ENCODE measurements around the gene RAB6B.

DNA sequence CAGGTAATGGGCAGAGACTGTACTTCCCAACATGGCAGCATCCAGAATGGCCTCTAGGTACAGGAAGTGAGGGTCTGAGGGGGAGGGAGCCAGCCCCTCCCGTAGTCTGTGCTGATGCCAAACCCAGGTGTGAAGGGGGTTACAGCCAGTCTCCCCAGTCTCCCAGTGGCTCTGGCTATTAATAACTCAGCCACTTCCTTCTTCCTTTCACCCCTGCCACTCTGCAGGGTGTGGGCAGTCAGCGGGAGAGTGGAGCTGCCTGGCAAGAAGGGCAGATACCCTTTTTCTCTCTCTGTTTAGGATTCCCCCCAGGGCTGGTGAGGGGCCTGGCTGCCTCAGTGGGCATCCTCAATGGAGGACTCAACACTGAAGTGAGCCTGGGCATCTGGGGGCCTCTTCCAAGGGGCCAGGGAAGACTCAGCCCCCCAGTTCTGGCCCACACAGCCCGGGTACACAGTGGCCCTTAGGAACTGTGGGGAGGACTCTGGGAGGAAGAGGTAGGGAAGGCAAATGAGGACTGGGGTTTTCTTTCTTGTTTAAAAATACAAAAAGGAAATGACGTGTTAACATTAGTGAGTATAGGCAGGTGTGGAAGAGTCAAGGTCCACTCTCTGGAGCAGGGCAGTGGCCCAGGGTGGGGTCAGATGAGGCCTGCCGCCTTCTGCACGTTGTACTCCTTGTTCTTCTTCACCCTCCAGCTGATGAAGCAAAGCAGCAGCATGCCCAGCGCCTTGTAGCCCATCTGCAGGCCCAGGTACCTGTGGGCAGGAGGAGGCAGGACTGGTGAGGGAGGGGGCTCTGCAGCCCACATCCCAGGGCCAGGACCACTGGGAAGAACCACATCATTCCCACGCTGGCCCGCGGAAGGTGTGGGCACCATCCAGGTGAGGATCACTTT lies 38.6 kb upstream of the RAB6B start:
- TF ChIP-seq, protein P1, sequence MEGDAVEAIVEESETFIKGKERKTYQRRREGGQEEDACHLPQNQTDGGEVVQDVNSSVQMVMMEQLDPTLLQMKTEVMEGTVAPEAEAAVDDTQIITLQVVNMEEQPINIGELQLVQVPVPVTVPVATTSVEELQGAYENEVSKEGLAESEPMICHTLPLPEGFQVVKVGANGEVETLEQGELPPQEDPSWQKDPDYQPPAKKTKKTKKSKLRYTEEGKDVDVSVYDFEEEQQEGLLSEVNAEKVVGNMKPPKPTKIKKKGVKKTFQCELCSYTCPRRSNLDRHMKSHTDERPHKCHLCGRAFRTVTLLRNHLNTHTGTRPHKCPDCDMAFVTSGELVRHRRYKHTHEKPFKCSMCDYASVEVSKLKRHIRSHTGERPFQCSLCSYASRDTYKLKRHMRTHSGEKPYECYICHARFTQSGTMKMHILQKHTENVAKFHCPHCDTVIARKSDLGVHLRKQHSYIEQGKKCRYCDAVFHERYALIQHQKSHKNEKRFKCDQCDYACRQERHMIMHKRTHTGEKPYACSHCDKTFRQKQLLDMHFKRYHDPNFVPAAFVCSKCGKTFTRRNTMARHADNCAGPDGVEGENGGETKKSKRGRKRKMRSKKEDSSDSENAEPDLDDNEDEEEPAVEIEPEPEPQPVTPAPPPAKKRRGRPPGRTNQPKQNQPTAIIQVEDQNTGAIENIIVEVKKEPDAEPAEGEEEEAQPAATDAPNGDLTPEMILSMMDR (IDR thresholded peaks at IDR 0.05; ENCODE audit: poor library complexity, severe bottlenecking), result no peak
- TF ChIP-seq EZH2 (IDR thresholded peaks at IDR 0.05; ENCODE audit: borderline replicate concordance, insufficient read depth, low read length, poor library complexity, severe bottlenecking) (no peak), RAD21 (conservative IDR thresholded peaks at IDR 0.05) (no peak), TAF1 (IDR thresholded peaks at IDR 0.05; ENCODE audit: low read depth) (no peak), SMC3 (conservative IDR thresholded peaks at IDR 0.05; ENCODE audit: poor library complexity) (no peak), POLR2AphosphoS5 (IDR thresholded peaks at IDR 0.05) (no peak)
- TF ChIP-seq, protein P2, sequence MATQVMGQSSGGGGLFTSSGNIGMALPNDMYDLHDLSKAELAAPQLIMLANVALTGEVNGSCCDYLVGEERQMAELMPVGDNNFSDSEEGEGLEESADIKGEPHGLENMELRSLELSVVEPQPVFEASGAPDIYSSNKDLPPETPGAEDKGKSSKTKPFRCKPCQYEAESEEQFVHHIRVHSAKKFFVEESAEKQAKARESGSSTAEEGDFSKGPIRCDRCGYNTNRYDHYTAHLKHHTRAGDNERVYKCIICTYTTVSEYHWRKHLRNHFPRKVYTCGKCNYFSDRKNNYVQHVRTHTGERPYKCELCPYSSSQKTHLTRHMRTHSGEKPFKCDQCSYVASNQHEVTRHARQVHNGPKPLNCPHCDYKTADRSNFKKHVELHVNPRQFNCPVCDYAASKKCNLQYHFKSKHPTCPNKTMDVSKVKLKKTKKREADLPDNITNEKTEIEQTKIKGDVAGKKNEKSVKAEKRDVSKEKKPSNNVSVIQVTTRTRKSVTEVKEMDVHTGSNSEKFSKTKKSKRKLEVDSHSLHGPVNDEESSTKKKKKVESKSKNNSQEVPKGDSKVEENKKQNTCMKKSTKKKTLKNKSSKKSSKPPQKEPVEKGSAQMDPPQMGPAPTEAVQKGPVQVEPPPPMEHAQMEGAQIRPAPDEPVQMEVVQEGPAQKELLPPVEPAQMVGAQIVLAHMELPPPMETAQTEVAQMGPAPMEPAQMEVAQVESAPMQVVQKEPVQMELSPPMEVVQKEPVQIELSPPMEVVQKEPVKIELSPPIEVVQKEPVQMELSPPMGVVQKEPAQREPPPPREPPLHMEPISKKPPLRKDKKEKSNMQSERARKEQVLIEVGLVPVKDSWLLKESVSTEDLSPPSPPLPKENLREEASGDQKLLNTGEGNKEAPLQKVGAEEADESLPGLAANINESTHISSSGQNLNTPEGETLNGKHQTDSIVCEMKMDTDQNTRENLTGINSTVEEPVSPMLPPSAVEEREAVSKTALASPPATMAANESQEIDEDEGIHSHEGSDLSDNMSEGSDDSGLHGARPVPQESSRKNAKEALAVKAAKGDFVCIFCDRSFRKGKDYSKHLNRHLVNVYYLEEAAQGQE (IDR thresholded peaks at IDR 0.05; ENCODE audit: borderline replicate concordance), result no peak
